NAMALWA (cell line): ENCODE data around the gene USP22.

Source experiments
- DNase-seq: peaks from one replicate; pipeline ENCODE4 v3.0.0-alpha.2; 2015; ENCODE audit warnings: low spot score

Gene USP22

GRCh38 chr17:21046216-21046615, 3.4 kb upstream of the USP22 start:
- no peak for DNase-seq

- DNase-seq: no peak
These were observed 2.2 kb upstream of the USP22 start for GRCh38 chr17:21044971-21045370.

- peak; percentile 92 for DNase-seq
These were observed 753 bp upstream of the USP22 start for GRCh38 chr17:21043296-21044232.

- peak; percentile 61 for DNase-seq
These were observed 912 bp downstream of the USP22 start for GRCh38 chr17:21041741-21042457.

GRCh38 chr17:21039839-21040575, 2.8 kb downstream of the USP22 start:
- peak; percentile 54 for DNase-seq

GRCh38 chr17:21037117-21037803, 5.6 kb downstream of the USP22 start:
- DNase-seq: no peak

- DNase-seq: no peak
These were observed 6.4 kb downstream of the USP22 start for GRCh38 chr17:21036361-21036881.

- DNase-seq: no peak
These were observed 7.4 kb downstream of the USP22 start for GRCh38 chr17:21035406-21035805.

- peak; percentile 66 for DNase-seq
These were observed 8.2 kb downstream of the USP22 start for GRCh38 chr17:21034340-21035235.

- no peak for DNase-seq
These were observed 9.5 kb downstream of the USP22 start for GRCh38 chr17:21033350-21033749.

GRCh38 chr17:21031756-21032396, 10.9 kb downstream of the USP22 start:
- no peak for DNase-seq

GRCh38 chr17:21030375-21030774, 12.4 kb downstream of the USP22 start:
- no peak for DNase-seq

- DNase-seq: no peak
These were observed 13.3 kb downstream of the USP22 start for GRCh38 chr17:21029515-21029914.

GRCh38 chr17:21029036-21029435, 13.8 kb downstream of the USP22 start:
- DNase-seq: no peak

- DNase-seq: no peak
These were observed 14.6 kb downstream of the USP22 start for GRCh38 chr17:21028192-21028591.

GRCh38 chr17:21027031-21027430, 15.8 kb downstream of the USP22 start:
- no peak for DNase-seq

- DNase-seq: no peak
These were observed 17.4 kb downstream of the USP22 start for GRCh38 chr17:21025451-21025850.

- DNase-seq: no peak
These were observed 18.8 kb downstream of the USP22 start for GRCh38 chr17:21024024-21024423.

GRCh38 chr17:21021208-21021803, 21.5 kb downstream of the USP22 start:
- DNase-seq: no peak

- no peak for DNase-seq
These were observed 22.2 kb downstream of the USP22 start for GRCh38 chr17:21020622-21021021.
